Measurements from ENCODE around the gene MMP25. TPM values are rescaled to one million over a fixed set of nuclear protein-coding genes. Genes with fewer than 3 reads are reported as not detected.

Gene MMP25
- total RNA-seq, result 1 to 10 TPM; 2.2 TPM

DNA sequence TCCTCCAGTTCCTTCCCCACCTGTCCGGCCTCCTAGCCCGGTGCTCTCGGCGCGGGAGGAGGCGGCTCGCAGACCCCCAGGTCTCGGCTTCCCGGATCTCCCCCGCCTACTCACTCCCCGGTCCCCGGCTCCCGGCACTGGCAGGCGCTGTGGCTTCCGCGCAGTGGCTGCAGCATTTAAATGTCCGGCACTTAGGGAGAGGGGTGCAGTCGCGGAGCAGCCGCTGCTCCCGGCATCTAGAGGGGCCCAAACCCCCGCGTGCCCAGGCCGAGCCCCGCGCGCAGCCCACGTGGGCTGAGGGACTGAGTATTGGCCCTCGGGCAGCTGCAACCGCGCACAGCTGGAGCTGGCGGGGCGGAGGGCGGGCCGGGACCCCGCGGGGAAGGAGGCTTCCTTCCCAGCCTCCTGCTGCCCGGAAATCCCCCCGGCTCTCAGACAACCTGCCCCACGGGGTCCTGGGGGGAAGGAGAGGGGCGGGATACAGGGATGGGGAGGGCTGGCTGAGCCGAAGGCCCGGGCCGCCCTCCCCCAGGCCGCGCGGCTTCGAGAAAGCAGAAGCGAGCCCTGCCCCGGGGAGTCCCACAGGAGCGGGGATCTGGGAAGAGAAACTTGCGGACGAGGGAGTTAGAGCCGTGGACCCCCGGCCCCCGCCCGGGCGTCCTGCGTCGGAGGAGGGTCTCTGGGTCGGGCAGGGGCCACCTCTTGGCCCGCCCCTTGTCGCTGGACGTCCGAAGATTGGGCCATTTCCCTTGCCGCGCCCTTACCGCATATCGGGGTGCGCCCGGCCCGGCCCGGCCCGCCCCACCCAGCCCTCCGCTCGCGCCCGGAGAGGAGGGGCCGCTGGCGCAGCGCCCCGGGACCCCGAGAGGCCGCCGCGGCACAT, at the start of gene MMP25:
TSS of gene MMP25 (plus strand) at position 804 of the 883 bp plus-strand sequence. CDS start 357 bp downstream, outside the sequence.
- no peaks in the 10 kb centered on the region for H3K9me3 Mint-ChIP-seq
- no peaks in the 10 kb centered on the region for H3K36me3 Mint-ChIP-seq
- H3K4me3 Mint-ChIP-seq, result peak within 1 kb of the TSS; percentile 68
- ChIA-PET CTCF (interaction anchor here (1.0 to 2.2 kb wide), 4 partner anchors 11 to 17 kb away, joined by 3 to 16 read pairs (median 9); no protein-coding TSS in a partner anchor), POLR2A (interaction anchor here (1.0 to 1.1 kb wide), 2 partner anchors 15 to 89 kb away, joined by 3 read pairs; partner anchors contain the start of gene ZNF213)
- peaks cover 16% of the 10 kb centered on the region for H3K4me1 Mint-ChIP-seq (ENCODE audit: low read depth)
- DNase-seq, result no peak
- intact Hi-C loops (cut with micrococcal nuclease), result no loop called here
- peaks cover 29% of the 10 kb centered on the region for H3K27me3 Mint-ChIP-seq
- no peak within 1 kb of the TSS for H3K27ac Mint-ChIP-seq

- intact Hi-C loops (cut with micrococcal nuclease), result no loop called here
- Mint-ChIP-seq H3K4me1 (ENCODE audit: low read depth) (peaks cover 3% of the 10 kb centered on the region), H3K27ac (no peak overlapping the region), H3K36me3 (no peaks in the 10 kb centered on the region), H3K9me3 (no peaks in the 10 kb centered on the region), H3K4me3 (no peak overlapping the region), H3K27me3 (peaks cover 4% of the 10 kb centered on the region)
- DNase-seq, result no peak
- POLR2A ChIA-PET, result no interaction called here
- CTCF ChIA-PET, result interaction anchor here (14.6 kb wide), 1 partner anchor 26 kb away, joined by 412 read pairs; the partner anchor contains the start of genes CLDN6, HCFC1R1, THOC6 and TNFRSF12A
These were observed 46.4 kb upstream of the MMP25 start for GRCh38 chr16:2999929-3000328.

- H3K27ac Mint-ChIP-seq, result no peak overlapping the region
- H3K9me3 Mint-ChIP-seq, result no peaks in the 10 kb centered on the region
- peaks cover 4% of the 10 kb centered on the region for H3K27me3 Mint-ChIP-seq
- no peak for DNase-seq
- H3K4me3 Mint-ChIP-seq, result peak overlapping the region; percentile 7
- peaks cover 4% of the 10 kb centered on the region for H3K4me1 Mint-ChIP-seq (ENCODE audit: low read depth)
- intact Hi-C loops (cut with micrococcal nuclease), result no loop called here
- POLR2A ChIA-PET, result no interaction called here
- CTCF ChIA-PET, result interaction anchor here (14.6 kb wide), 1 partner anchor 26 kb away, joined by 412 read pairs; the partner anchor contains the start of genes CLDN6, HCFC1R1, THOC6 and TNFRSF12A
- H3K36me3 Mint-ChIP-seq, result no peaks in the 10 kb centered on the region
These were observed 45.8 kb upstream of the MMP25 start for GRCh38 chr16:3000540-3000939.

DNA sequence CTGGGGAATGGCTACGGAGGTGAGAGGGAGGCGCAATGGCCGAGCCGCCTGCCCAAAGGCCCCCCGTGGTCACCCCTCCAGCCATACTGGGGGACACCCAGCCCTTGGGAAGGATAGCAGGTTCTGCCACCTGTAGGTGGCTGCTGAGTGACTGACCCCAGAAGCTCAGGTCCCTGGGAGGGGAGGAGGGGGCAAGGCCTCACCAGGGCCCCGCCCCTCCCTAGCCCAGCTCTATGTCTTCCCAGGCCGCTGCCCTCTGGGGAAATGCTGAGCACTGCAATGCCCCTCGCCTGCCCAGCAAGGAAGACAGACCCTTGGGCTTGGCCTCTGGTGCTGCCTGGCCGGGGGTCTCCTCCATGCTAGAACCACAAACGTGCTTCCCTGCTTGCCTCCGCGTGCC, 45.0 kb upstream of the MMP25 start:
- DNase-seq, result no peak
- ChIA-PET CTCF (interaction anchor here (14.6 kb wide), 1 partner anchor 25 kb away, joined by 412 read pairs; the partner anchor contains the start of genes CLDN6, HCFC1R1, THOC6 and TNFRSF12A), POLR2A (no interaction called here)
- intact Hi-C loops (cut with micrococcal nuclease), result no loop called here
- H3K4me3 Mint-ChIP-seq, result peak overlapping the region; percentile 16
- peaks cover 4% of the 10 kb centered on the region for H3K4me1 Mint-ChIP-seq (ENCODE audit: low read depth)
- H3K27me3 Mint-ChIP-seq, result peaks cover 4% of the 10 kb centered on the region
- H3K27ac Mint-ChIP-seq, result no peak overlapping the region
- no peaks in the 10 kb centered on the region for H3K9me3 Mint-ChIP-seq
- H3K36me3 Mint-ChIP-seq, result no peaks in the 10 kb centered on the region

DNA sequence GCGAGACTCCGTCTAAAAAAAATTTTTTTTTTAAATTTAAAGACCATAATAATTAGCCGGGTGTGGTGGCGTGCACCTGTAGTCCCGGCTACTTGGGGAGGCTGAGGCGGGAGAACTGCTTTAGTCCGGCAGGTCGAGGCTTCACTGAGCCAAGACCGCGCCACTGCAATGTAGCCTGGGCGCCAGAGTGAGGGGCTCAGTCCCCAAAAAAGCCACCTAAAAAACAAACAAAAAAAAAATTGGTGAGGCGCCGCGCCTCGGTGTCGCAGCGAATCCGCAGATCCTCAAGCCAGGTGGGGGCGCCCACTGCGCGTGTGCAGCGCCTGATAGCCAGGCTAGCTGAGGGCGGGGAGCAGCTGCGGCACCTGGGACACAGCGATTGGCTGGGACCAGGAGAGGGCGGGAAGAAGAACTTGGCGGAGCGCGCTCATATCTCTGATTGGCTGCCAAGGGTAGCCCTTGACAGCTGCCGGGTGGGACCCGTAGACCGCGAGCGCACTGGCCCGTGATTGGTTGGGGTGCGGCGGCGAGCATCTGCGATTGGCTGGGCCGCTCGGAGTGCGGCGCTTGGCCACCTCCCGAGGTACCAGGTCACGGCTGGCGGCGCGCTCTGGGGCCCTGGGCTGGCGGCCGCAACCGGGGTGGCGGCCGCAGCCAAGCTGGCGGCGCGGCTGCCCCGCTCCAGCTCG, 42.6 kb upstream of the MMP25 start:
- ChIA-PET POLR2A (interaction anchor here (1.0 to 1.6 kb wide), 3 partner anchors 18 to 121 kb away, joined by 4 to 7 read pairs (median 5); partner anchors contain the start of gene FLYWCH2), CTCF (interaction anchor here (0.6 to 14.6 kb wide), 21 partner anchors 9 to 1924 kb away, joined by 3 to 412 read pairs (median 4); partner anchors contain the start of genes CLDN6, CLDN9, HCFC1R1 and THOC6)
- Mint-ChIP-seq H3K9me3 (no peaks in the 10 kb centered on the region), H3K27me3 (peaks cover 5% of the 10 kb centered on the region), H3K4me3 (peak overlapping the region; percentile 48), H3K4me1 (ENCODE audit: low read depth) (peaks cover 23% of the 10 kb centered on the region), H3K36me3 (no peaks in the 10 kb centered on the region), H3K27ac (peak overlapping the region; percentile 58)
- intact Hi-C loops (cut with micrococcal nuclease), result loop anchor here (1.0 to 2.0 kb wide), 3 partner anchors 17 to 25 kb away; partner anchors contain the start of genes THOC6 and TNFRSF12A
- peak; percentile 99 for DNase-seq

DNA sequence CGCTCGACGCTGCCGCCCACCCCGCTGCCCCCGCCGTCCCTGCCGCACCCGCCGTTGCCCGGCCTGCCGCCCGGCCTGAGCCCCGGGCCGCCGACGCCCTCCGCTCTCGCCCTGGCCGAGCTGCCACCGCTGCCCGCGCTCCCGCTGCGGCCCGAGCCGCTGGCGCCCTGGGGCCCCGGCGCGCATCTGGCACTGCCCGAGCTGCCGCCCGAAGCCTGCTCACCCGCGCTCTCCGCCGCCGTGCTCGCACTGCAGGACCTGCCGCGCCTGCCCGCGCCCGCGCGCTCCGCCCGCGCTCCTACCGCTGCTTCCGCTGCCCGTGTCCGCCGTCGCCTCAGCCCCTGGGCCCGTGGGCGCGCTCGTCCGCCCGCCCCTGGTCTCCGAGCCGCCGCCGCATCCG, 42.0 kb upstream of the MMP25 start:
- Mint-ChIP-seq H3K4me1 (ENCODE audit: low read depth) (peaks cover 26% of the 10 kb centered on the region), H3K4me3 (no peak overlapping the region), H3K27me3 (peaks cover 3% of the 10 kb centered on the region), H3K27ac (no peak overlapping the region), H3K36me3 (no peaks in the 10 kb centered on the region), H3K9me3 (no peaks in the 10 kb centered on the region)
- peak; percentile 32 for DNase-seq
- ChIA-PET POLR2A (interaction anchor here (0.6 to 1.6 kb wide), 4 partner anchors 17 to 121 kb away, joined by 4 to 7 read pairs (median 5); partner anchors contain the start of gene FLYWCH2), CTCF (interaction anchor here (0.6 to 14.6 kb wide), 21 partner anchors 8 to 1923 kb away, joined by 3 to 412 read pairs (median 4); partner anchors contain the start of genes CLDN6, CLDN9, HCFC1R1 and THOC6)
- intact Hi-C loops (cut with micrococcal nuclease), result loop anchor here (1.0 kb wide), 2 partner anchors 16 to 20 kb away; partner anchors contain the start of genes THOC6 and TNFRSF12A

DNA sequence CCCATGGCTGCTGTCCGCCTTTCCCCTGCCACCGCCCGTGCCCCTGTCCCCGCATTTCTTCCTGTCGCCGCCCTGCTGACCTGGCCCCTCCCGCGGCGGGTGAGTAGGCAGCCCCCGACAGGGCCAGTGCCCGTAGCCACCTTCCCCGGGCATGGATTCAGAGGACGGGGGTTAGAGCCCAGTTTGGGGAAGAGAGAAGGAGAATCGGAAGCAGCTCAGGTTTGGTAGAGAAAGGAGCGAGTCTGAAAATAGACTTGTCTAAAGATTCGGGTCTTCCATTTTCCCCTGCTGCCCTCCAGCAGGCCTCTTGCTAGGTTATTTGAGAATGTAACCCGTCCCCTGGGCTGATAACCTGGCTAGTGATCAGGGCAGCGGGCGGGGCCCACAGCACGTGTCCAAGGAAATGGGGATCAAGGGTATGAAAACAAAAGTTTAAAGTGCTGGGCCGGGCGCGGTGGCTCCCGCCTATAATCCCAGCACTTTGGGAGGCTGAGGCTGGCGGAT, 41.5 kb upstream of the MMP25 start:
- Mint-ChIP-seq H3K4me1 (ENCODE audit: low read depth) (peaks cover 26% of the 10 kb centered on the region), H3K9me3 (no peaks in the 10 kb centered on the region), H3K27me3 (peaks cover 3% of the 10 kb centered on the region), H3K27ac (no peak overlapping the region), H3K4me3 (peak overlapping the region; percentile 66), H3K36me3 (no peaks in the 10 kb centered on the region)
- intact Hi-C loops (cut with micrococcal nuclease), result loop anchor here (1.0 kb wide), 2 partner anchors 15 to 19 kb away; partner anchors contain the start of genes THOC6 and TNFRSF12A
- ChIA-PET POLR2A (interaction anchor here (0.6 to 1.6 kb wide), 3 partner anchors 24 to 122 kb away, joined by 4 to 5 read pairs (median 4); partner anchors contain the start of gene FLYWCH2), CTCF (interaction anchor here (0.6 to 14.6 kb wide), 6 partner anchors 21 to 130 kb away, joined by 3 to 412 read pairs (median 7); partner anchors contain the start of genes CLDN6, HCFC1R1, THOC6 and TNFRSF12A)
- DNase-seq, result no peak

- intact Hi-C loops (cut with micrococcal nuclease), result no loop called here
- no peak for DNase-seq
- Mint-ChIP-seq H3K36me3 (no peaks in the 10 kb centered on the region), H3K4me3 (no peak overlapping the region), H3K9me3 (no peaks in the 10 kb centered on the region), H3K27me3 (peaks cover 4% of the 10 kb centered on the region), H3K4me1 (ENCODE audit: low read depth) (peaks cover 26% of the 10 kb centered on the region), H3K27ac (no peak overlapping the region)
- ChIA-PET CTCF (interaction anchor here (1.1 to 14.6 kb wide), 4 partner anchors 19 to 122 kb away, joined by 3 to 412 read pairs (median 6); partner anchors contain the start of genes CLDN6, HCFC1R1, THOC6 and TNFRSF12A), POLR2A (interaction anchor here (0.6 to 1.1 kb wide), 2 partner anchors 12 to 37 kb away, joined by 3 to 4 read pairs; no protein-coding TSS in a partner anchor)
These were observed 39.1 kb upstream of the MMP25 start for GRCh38 chr16:3007059-3007956.

DNA sequence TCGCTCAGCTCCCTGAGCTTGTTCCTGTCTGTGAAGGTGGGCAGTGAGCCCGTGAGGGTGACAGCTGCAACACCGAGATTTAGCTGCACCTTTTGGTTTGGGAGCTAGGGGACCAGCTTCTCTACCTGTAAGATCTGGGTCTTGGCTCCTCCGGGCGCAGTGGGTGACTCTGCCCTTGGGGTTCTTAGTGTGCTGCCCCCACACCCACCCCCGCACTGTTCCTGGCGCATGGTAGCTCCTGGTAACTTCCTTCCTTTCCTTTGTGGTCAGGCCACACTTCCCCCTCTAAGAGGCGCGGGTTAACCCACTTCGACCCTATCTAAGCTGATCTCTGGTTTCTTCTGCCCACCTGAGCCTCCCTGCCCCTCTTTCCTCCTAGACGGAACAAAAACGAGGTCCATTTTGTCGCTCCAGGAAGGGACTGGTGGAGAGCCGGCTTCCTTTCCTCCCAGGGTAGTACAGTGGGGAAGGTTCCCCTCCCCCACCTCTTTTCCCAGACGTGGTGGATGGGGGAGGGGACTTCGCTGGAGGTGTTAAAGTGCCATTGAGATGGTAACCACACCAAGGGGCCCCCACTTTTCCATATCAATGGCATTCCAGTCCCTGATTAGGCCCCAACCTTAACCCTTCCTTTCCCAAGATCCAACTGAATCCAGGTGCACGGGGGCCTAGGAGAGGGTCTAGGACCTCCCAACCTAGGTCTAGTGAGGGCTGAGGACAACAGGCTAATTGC, 38.2 kb upstream of the MMP25 start:
- POLR2A ChIA-PET, result interaction anchor here (1.1 kb wide), 1 partner anchor 11 kb away, joined by 3 read pairs; no protein-coding TSS in a partner anchor
- CTCF ChIA-PET, result interaction anchor here (1.1 to 14.6 kb wide), 4 partner anchors 18 to 122 kb away, joined by 3 to 412 read pairs (median 6); partner anchors contain the start of genes CLDN6, HCFC1R1, THOC6 and TNFRSF12A
- no peaks in the 10 kb centered on the region for H3K9me3 Mint-ChIP-seq
- H3K27ac Mint-ChIP-seq, result no peak overlapping the region
- peaks cover 8% of the 10 kb centered on the region for H3K27me3 Mint-ChIP-seq
- no peak overlapping the region for H3K4me3 Mint-ChIP-seq
- peak; percentile 29 for DNase-seq
- H3K36me3 Mint-ChIP-seq, result no peaks in the 10 kb centered on the region
- intact Hi-C loops (cut with micrococcal nuclease), result no loop called here
- peaks cover 26% of the 10 kb centered on the region for H3K4me1 Mint-ChIP-seq (ENCODE audit: low read depth)

GRCh38 chr16:3008690-3009037, 37.7 kb upstream of the MMP25 start:
- Mint-ChIP-seq H3K27ac (no peak overlapping the region), H3K27me3 (peaks cover 8% of the 10 kb centered on the region), H3K4me3 (no peak overlapping the region), H3K9me3 (no peaks in the 10 kb centered on the region), H3K36me3 (no peaks in the 10 kb centered on the region), H3K4me1 (ENCODE audit: low read depth) (peaks cover 26% of the 10 kb centered on the region)
- intact Hi-C loops (cut with micrococcal nuclease), result no loop called here
- no peak for DNase-seq
- POLR2A ChIA-PET, result no interaction called here
- CTCF ChIA-PET, result interaction anchor here (14.6 kb wide), 1 partner anchor 18 kb away, joined by 412 read pairs; the partner anchor contains the start of genes CLDN6, HCFC1R1, THOC6 and TNFRSF12A
